K562 (cell line): ENCODE data around the gene LPA. TPM values are rescaled to one million over a fixed set of nuclear protein-coding genes. Genes with fewer than 3 reads are reported as not detected.

ENCODE experiments used
- BMI1 ChIP-seq: fragments of 150-350 bp; IDR thresholded peaks from 2 replicates; pipeline ENCODE4 v1.6.1; 2014; ENCODE audit warnings: low read length
- CHCHD3 ChIP-seq: fragments of 250-450 bp; sonication (Bioruptor Pico); IDR thresholded peaks from 2 replicates; pipeline ENCODE4 v2.1.2; 2022; ENCODE audit warnings: mild to moderate bottlenecking
- ETV1 ChIP-seq: fragments of 450-650 bp; conservative IDR thresholded peaks from 2 replicates; pipeline ENCODE4 v1.6.1; 2016; ENCODE audit warnings: missing genetic modification characterization, control low read depth, low read depth, missing compliant biosample characterization
- HNRNPLL ChIP-seq: fragments of 200-400 bp; formaldehyde crosslinking; IDR thresholded peaks from 2 replicates; pipeline ENCODE4 v1.6.1; 2017; ENCODE audit warnings: low read length, low read depth, mild to moderate bottlenecking; ENCODE audit not compliant: poor library complexity, severe bottlenecking
- MYNN ChIP-seq, 2 experiments: sonication (generic); formaldehyde crosslinking in 1 of 2; IDR thresholded peaks; 2 replicates each; pipeline versions ENCODE4 v1.5.0 to v1.6.1; 2016 to 2020; ENCODE audit warnings: antibody characterized with exemption in 1 of 2, missing genetic modification reagents in 1 of 2
- NFE2L1 ChIP-seq: fragments of 450-650 bp; IDR thresholded peaks from 2 replicates; pipeline ENCODE4 v1.6.1; 2016; ENCODE audit warnings: missing genetic modification characterization, low read depth, mild to moderate bottlenecking, missing compliant biosample characterization, moderate library complexity, borderline replicate concordance
- NFYB ChIP-seq: IDR thresholded peaks from 2 replicates; pipeline ENCODE4 v1.6.1; 2011; ENCODE audit warnings: mild to moderate bottlenecking, moderate library complexity; ENCODE audit not compliant: insufficient read length; ENCODE audit errors: extremely low read depth
- PRMT5 ChIP-seq: sonication (generic); formaldehyde crosslinking; IDR thresholded peaks from 2 replicates; pipeline ENCODE4 v1.5.0; 2020; ENCODE audit warnings: missing genetic modification reagents
- RBFOX2 ChIP-seq: fragments of 200-400 bp; formaldehyde crosslinking; IDR thresholded peaks from 2 replicates; pipeline ENCODE4 v1.6.1; 2017; ENCODE audit warnings: low read depth, mild to moderate bottlenecking, low read length, moderate library complexity
- RFX7 ChIP-seq: fragments of 250-450 bp; sonication (Bioruptor Pico); IDR thresholded peaks from 2 replicates; pipeline ENCODE4 v1.5.1; 2021; ENCODE audit warnings: mild to moderate bottlenecking
- SREBF1 ChIP-seq: fragments of 150-350 bp; IDR thresholded peaks from 2 replicates; pipeline ENCODE4 v1.6.1; 2014; ENCODE audit warnings: antibody characterized with exemption, low read depth, low read length, borderline replicate concordance
- XRCC3 ChIP-seq: fragments of 450-650 bp; IDR thresholded peaks from 2 replicates; pipeline ENCODE4 v1.6.1; 2017; ENCODE audit warnings: mild to moderate bottlenecking, moderate library complexity
- ZNF232 ChIP-seq: sonication (generic); formaldehyde crosslinking; IDR thresholded peaks from 2 replicates; pipeline ENCODE4 v1.8.0; 2022; ENCODE audit warnings: mild to moderate bottlenecking, missing genetic modification reagents
- ZNF707 ChIP-seq: fragments of 250-450 bp; sonication (Bioruptor Pico); conservative IDR thresholded peaks from 2 replicates; pipeline ENCODE4 v1.8.0; 2022; ENCODE audit warnings: inconsistent platforms, mild to moderate bottlenecking, moderate library complexity
- polyA plus RNA-seq, 8 experiments: library from polyadenylated mRNA; depleted of rRNA in 4 of 8; stranded (reverse) in 5 of 8; unstranded in 3 of 8; fragments of >200 nt; fragmentation: Nextera tagmentation in 2 of 8; fragmentation: Illumina TruSeq in 1 of 8; extraction: Ambion mirVana in 2 of 8; extraction: Trizol in 1 of 8; gene quantifications; 2 replicates each; pipeline versions ENCODE4 v1.2.1 to v1.2.3, GENCODE V29; 2011 to 2014; ENCODE audit warnings: inconsistent platforms in 1 of 8, missing spikeins in 1 of 8
- total RNA-seq, 7 experiments: library from RNA; depleted of rRNA in 6 of 7; stranded (reverse); fragments of >200 nt in 6 of 7; fragmentation: Illumina TruSeq in 2 of 7; extraction: Trizol in 2 of 7; gene quantifications; 2 replicates each; pipeline versions ENCODE4 v1.2.1 to v1.2.3, GENCODE V29; 2011 to 2021; ENCODE audit warnings: low replicate concordance in 1 of 7
- TF ChIP-seq, protein P1 (sequence below), 2 experiments: fragments of 150-350 bp in 1 of 2; IDR thresholded peaks; 2 replicates each; pipeline ENCODE4 v1.6.1; 2012 to 2016; ENCODE audit warnings: low read depth in 2 of 2, low read length in 2 of 2, mild to moderate bottlenecking in 1 of 2, moderate library complexity in 1 of 2
- TF ChIP-seq, protein P2 (sequence below): sonication (generic); formaldehyde crosslinking; IDR thresholded peaks from 2 replicates; pipeline ENCODE4 v1.5.0; 2020; ENCODE audit warnings: missing genetic modification reagents
- TF ChIP-seq, protein P3 (sequence below): fragments of 200-800 bp; sonication (Bioruptor generic); IDR thresholded peaks from 2 replicates; pipeline ENCODE4 v1.6.1; 2017; ENCODE audit warnings: missing genetic modification characterization, missing compliant biosample characterization
- TF ChIP-seq, protein P4 (sequence below): fragments of 450-650 bp; formaldehyde crosslinking; IDR thresholded peaks from 2 replicates; pipeline ENCODE4 v1.4.0; 2020; ENCODE audit warnings: mild to moderate bottlenecking, moderate library complexity

LPA gene
- total and polyA plus RNA-seq, 9 of the 15 experiments (the other 6 are each of a cell fraction or from before 2014, with no cell fraction given), result 0.01 to 0.18 (median 0.07) TPM; not detected in 6

DNA sequence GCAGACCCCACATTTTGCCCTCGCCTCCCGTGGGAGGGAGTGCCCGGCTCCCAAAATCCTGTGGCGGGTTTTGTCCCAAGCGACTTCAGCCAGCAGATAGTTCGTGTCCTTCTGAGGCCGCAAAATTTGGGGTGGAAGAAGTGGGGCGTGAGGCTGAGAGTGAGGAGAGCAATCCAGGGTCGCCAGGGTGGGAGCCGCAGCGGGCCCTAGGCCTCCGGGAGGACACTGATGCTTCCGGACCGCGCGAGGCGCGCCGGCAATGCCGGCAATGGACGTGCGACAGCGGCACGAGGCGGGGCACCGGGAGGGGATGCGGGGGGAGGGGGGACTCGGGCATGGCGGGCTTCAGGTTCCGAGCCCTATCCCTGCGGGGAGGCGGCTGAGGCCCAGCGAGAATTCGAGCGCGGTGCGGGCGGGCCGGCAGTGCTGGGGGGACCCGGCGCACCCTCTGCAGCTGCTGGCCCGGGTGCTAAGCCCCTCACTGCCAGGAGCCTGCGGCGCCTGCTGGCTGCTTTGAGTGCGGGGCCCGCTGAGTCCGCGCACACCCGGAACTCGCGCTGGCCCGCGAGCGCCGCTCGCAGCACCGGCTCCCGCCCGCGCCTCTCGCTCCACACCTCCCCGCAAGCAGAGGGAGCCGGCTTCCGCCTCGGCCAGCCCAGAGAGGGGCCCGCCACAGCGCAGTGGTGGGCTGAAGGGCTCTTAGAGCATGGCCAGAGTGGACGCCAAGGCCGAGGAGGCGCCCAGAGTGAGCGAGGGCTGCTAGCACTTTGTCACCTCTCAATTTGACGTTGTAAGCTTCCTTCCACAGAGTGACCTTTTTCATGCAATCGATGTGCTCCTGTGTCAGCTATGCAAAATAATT is 143.8 kb downstream of the LPA start (continued):
- TF ChIP-seq ETV1 (tag), result peak; percentile 69
- TF ChIP-seq PRMT5 (CRISPR knock-in tag), result no peak; the same call in 1 of the 2 replicates
- no peak for TF ChIP-seq XRCC3
- TF ChIP-seq, protein P1, sequence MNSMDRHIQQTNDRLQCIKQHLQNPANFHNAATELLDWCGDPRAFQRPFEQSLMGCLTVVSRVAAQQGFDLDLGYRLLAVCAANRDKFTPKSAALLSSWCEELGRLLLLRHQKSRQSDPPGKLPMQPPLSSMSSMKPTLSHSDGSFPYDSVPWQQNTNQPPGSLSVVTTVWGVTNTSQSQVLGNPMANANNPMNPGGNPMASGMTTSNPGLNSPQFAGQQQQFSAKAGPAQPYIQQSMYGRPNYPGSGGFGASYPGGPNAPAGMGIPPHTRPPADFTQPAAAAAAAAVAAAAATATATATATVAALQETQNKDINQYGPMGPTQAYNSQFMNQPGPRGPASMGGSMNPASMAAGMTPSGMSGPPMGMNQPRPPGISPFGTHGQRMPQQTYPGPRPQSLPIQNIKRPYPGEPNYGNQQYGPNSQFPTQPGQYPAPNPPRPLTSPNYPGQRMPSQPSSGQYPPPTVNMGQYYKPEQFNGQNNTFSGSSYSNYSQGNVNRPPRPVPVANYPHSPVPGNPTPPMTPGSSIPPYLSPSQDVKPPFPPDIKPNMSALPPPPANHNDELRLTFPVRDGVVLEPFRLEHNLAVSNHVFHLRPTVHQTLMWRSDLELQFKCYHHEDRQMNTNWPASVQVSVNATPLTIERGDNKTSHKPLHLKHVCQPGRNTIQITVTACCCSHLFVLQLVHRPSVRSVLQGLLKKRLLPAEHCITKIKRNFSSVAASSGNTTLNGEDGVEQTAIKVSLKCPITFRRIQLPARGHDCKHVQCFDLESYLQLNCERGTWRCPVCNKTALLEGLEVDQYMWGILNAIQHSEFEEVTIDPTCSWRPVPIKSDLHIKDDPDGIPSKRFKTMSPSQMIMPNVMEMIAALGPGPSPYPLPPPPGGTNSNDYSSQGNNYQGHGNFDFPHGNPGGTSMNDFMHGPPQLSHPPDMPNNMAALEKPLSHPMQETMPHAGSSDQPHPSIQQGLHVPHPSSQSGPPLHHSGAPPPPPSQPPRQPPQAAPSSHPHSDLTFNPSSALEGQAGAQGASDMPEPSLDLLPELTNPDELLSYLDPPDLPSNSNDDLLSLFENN (IDR thresholded peaks at IDR 0.05; ENCODE audit: low read depth in 2 of 2, low read length in 2 of 2), result peak in 1 of 2 experiments; percentile 42; a peak in 1 of 4 replicates
- TF ChIP-seq, protein P2, sequence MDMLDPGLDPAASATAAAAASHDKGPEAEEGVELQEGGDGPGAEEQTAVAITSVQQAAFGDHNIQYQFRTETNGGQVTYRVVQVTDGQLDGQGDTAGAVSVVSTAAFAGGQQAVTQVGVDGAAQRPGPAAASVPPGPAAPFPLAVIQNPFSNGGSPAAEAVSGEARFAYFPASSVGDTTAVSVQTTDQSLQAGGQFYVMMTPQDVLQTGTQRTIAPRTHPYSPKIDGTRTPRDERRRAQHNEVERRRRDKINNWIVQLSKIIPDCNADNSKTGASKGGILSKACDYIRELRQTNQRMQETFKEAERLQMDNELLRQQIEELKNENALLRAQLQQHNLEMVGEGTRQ (CRISPR knock-in tag), result no peak; the same call in 1 of the 2 replicates
- TF ChIP-seq HNRNPLL, result peak; percentile 61
- no peak for TF ChIP-seq BMI1
- TF ChIP-seq SREBF1, result no peak
- TF ChIP-seq, protein P3, sequence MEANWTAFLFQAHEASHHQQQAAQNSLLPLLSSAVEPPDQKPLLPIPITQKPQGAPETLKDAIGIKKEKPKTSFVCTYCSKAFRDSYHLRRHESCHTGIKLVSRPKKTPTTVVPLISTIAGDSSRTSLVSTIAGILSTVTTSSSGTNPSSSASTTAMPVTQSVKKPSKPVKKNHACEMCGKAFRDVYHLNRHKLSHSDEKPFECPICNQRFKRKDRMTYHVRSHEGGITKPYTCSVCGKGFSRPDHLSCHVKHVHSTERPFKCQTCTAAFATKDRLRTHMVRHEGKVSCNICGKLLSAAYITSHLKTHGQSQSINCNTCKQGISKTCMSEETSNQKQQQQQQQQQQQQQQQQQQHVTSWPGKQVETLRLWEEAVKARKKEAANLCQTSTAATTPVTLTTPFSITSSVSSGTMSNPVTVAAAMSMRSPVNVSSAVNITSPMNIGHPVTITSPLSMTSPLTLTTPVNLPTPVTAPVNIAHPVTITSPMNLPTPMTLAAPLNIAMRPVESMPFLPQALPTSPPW (CRISPR knock-in tag), result peak; percentile 97
- TF ChIP-seq, protein P4, sequence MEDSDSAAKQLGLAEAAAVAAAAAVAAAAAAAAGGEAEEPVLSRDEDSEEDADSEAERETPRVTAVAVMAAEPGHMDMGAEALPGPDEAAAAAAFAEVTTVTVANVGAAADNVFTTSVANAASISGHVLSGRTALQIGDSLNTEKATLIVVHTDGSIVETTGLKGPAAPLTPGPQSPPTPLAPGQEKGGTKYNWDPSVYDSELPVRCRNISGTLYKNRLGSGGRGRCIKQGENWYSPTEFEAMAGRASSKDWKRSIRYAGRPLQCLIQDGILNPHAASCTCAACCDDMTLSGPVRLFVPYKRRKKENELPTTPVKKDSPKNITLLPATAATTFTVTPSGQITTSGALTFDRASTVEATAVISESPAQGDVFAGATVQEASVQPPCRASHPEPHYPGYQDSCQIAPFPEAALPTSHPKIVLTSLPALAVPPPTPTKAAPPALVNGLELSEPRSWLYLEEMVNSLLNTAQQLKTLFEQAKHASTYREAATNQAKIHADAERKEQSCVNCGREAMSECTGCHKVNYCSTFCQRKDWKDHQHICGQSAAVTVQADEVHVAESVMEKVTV (CRISPR knock-in tag), result no peak; the same call in 1 of the 2 replicates
- no peak for TF ChIP-seq NFE2L1 (tag)
- TF ChIP-seq RBFOX2, result peak; percentile 86
- TF ChIP-seq NFYB, result no peak
- no peak for TF ChIP-seq CHCHD3
- TF ChIP-seq RFX7 (CRISPR knock-in tag), result no peak
- TF ChIP-seq ZNF707, result no peak
- TF ChIP-seq MYNN (IDR thresholded peaks at IDR 0.05), result no peak
- no peak for TF ChIP-seq MYNN (CRISPR knock-in tag; IDR thresholded peaks at IDR 0.05)
- 0 out of 2 replicates have a peak, but pooled peaks have one; percentile 33 for TF ChIP-seq ZNF232 (CRISPR knock-in tag)
